NT2/D1 (cell line): ENCODE data around the gene GFER.
"Not testable (repeated sequence)": the region's sequence is repeated elsewhere in the genome, so short reads cannot be mapped to it uniquely, and the experiment has no call there.

Experiments
- DNase-seq: peaks from one replicate; pipeline ENCODE4 v3.0.0-alpha.2; 2011; ENCODE audit warnings: low read depth, low spot score
- H3K27me3 ChIP-seq: 2 replicates; pipeline ENCODE4 v1.6.0; 2011; ENCODE audit warnings: mild to moderate bottlenecking; ENCODE audit not compliant: insufficient read length, insufficient read depth
- H3K36me3 ChIP-seq: 2 replicates; pipeline ENCODE4 v1.6.1; 2011; ENCODE audit warnings: mild to moderate bottlenecking, low read length, mixed read lengths; ENCODE audit not compliant: insufficient read depth, insufficient read length
- H3K4me1 ChIP-seq: 2 replicates; pipeline ENCODE4 v1.5.1; 2011; ENCODE audit not compliant: insufficient read depth, insufficient read length
- H3K4me3 ChIP-seq: 2 replicates; pipeline ENCODE4 v1.5.1; 2011; ENCODE audit warnings: low read depth; ENCODE audit not compliant: insufficient read length
- H3K9ac ChIP-seq: 2 replicates; pipeline ENCODE4 v1.6.0; 2011; ENCODE audit warnings: low read depth; ENCODE audit not compliant: insufficient read length
- H3K9me3 ChIP-seq: 2 replicates; pipeline ENCODE4 v1.5.1; 2011; ENCODE audit warnings: mild to moderate bottlenecking, low read length; ENCODE audit not compliant: insufficient read depth
- SUZ12 ChIP-seq: IDR thresholded peaks from 2 replicates; pipeline ENCODE4 v1.6.1; 2011; ENCODE audit not compliant: insufficient read length, insufficient read depth; ENCODE audit errors: extremely low read depth
- YY1 ChIP-seq: IDR thresholded peaks from 2 replicates; pipeline ENCODE4 v1.6.1; 2011; ENCODE audit not compliant: insufficient read length, insufficient read depth
- ZNF274 ChIP-seq: IDR thresholded peaks from 2 replicates; pipeline ENCODE4 v1.6.1; 2011; ENCODE audit warnings: mild to moderate bottlenecking, low read depth, low read length

The GFER gene

GRCh38 chr16:2008631-2009163 is 24.7 kb downstream of the GFER start:
- H3K4me3 ChIP-seq = peak overlapping the region; percentile 76

GRCh38 chr16:2009164-2009711 is 25.2 kb downstream of the GFER start:
- no peaks in the 10 kb centered on the region for H3K27me3 ChIP-seq
- no peaks in the 10 kb centered on the region for H3K9me3 ChIP-seq
- peak overlapping the region; percentile 92 for H3K9ac ChIP-seq
- peaks cover 27% of the 10 kb centered on the region for H3K4me1 ChIP-seq
- DNase-seq = no peak
- TF ChIP-seq ZNF274 (no peak), SUZ12 (no peak), YY1 (no peak)
- peaks cover 45% of the 10 kb centered on the region for H3K36me3 ChIP-seq
- peak overlapping the region; percentile 76 for H3K4me3 ChIP-seq

More at GRCh38 chr16:2008631-2009163, 24.7 kb downstream of the GFER start:
- H3K9ac ChIP-seq = peak overlapping the region; percentile 92
- no peak for TF ChIP-seq SUZ12
- no peak for TF ChIP-seq YY1
- DNase-seq = no peak
- H3K9me3 ChIP-seq = no peaks in the 10 kb centered on the region
- peaks cover 45% of the 10 kb centered on the region for H3K36me3 ChIP-seq
- no peaks in the 10 kb centered on the region for H3K27me3 ChIP-seq
- peaks cover 28% of the 10 kb centered on the region for H3K4me1 ChIP-seq

- DNase-seq = peak; percentile 77
- H3K4me3 ChIP-seq = peak within 1 kb of the TSS; percentile 85
- TF ChIP-seq SUZ12 = no peak
- TF ChIP-seq YY1 = no peak
- no peak for TF ChIP-seq ZNF274
- peaks cover 38% of the 10 kb centered on the region for H3K36me3 ChIP-seq
- peak within 1 kb of the TSS; percentile 92 for H3K9ac ChIP-seq
- peaks cover 20% of the 10 kb centered on the region for H3K4me1 ChIP-seq
- H3K27me3 ChIP-seq = no peaks in the 10 kb centered on the region
- H3K9me3 ChIP-seq = no peaks in the 10 kb centered on the region
These were observed 26.0 kb downstream of the GFER start, which contains the start of gene ZNF598 for GRCh38 chr16:2009791-2010510. TSS of gene ZNF598 (minus strand) at chr16:2009821.

- not testable (repeated sequence) for H3K9me3 ChIP-seq, H3K9ac ChIP-seq, H3K4me3 ChIP-seq, H3K27me3 ChIP-seq, DNase-seq
- H3K36me3 ChIP-seq = peaks cover 22% of the 10 kb centered on the region
- H3K4me1 ChIP-seq = peaks cover 16% of the 10 kb centered on the region
These were observed 27.7 kb downstream of the GFER start for GRCh38 chr16:2011726-2012125.

- no peak overlapping the region for H3K4me3 ChIP-seq
- H3K9me3 ChIP-seq = no peaks in the 10 kb centered on the region
- H3K4me1 ChIP-seq = peaks cover 6% of the 10 kb centered on the region
- H3K27me3 ChIP-seq = no peaks in the 10 kb centered on the region
- no peak overlapping the region for H3K9ac ChIP-seq
- DNase-seq = no peak
- TF ChIP-seq ZNF274 (no peak), YY1 (no peak), SUZ12 (no peak)
- peaks cover 4% of the 10 kb centered on the region for H3K36me3 ChIP-seq
These were observed 29.5 kb downstream of the GFER start for GRCh38 chr16:2013527-2013926.

- Histone ChIP-seq H3K9me3 (no peaks in the 10 kb centered on the region), H3K27me3 (peaks cover 17% of the 10 kb centered on the region), H3K9ac (peak overlapping the region; percentile 1), H3K36me3 (peaks cover 4% of the 10 kb centered on the region), H3K4me3 (no peak overlapping the region), H3K4me1 (peaks cover 13% of the 10 kb centered on the region)
- TF ChIP-seq ZNF274 (no peak), YY1 (no peak), SUZ12 (no peak)
- DNase-seq = no peak
These were observed 31.3 kb downstream of the GFER start for GRCh38 chr16:2015117-2015946.

- H3K36me3 ChIP-seq = peaks cover under 1% of the 10 kb centered on the region
- peaks cover 22% of the 10 kb centered on the region for H3K27me3 ChIP-seq
- peaks cover 13% of the 10 kb centered on the region for H3K4me1 ChIP-seq
- no peak for DNase-seq
- H3K4me3 ChIP-seq = no peak overlapping the region
- no peaks in the 10 kb centered on the region for H3K9me3 ChIP-seq
- peak overlapping the region; percentile 1 for H3K9ac ChIP-seq
- no peak for TF ChIP-seq ZNF274
- no peak for TF ChIP-seq SUZ12
- TF ChIP-seq YY1 = no peak
These were observed 31.9 kb downstream of the GFER start for GRCh38 chr16:2015947-2016208.
